HepG2 (cell line): ENCODE data around the gene ABCG4. TPM values are rescaled to one million over a fixed set of nuclear protein-coding genes. Genes with fewer than 3 reads are reported as not detected.

Experiments
- CBX1 ChIP-seq: IDR thresholded peaks from one replicate; pipeline ENCODE4 v1.6.1; 2016; ENCODE audit warnings: antibody characterized with exemption, low read depth
- GPN1 ChIP-seq: sonication (generic); formaldehyde crosslinking; IDR thresholded peaks from 2 replicates; pipeline ENCODE4 v1.5.1; 2020; ENCODE audit warnings: missing genetic modification reagents, borderline replicate concordance
- ISL2 ChIP-seq: sonication (generic); formaldehyde crosslinking; IDR thresholded peaks from 2 replicates; pipeline ENCODE4 v1.5.0; 2020; ENCODE audit warnings: missing genetic modification reagents
- KLF9 ChIP-seq: IDR thresholded peaks from 2 replicates; pipeline ENCODE4 v1.6.1; 2016; ENCODE audit warnings: low read depth
- MEF2D ChIP-seq: sonication (generic); formaldehyde crosslinking; IDR thresholded peaks from 2 replicates; pipeline ENCODE4 v1.5.1; 2020; ENCODE audit warnings: mild to moderate bottlenecking, missing genetic modification reagents
- NFE2L2 ChIP-seq: fragments of 150-350 bp; IDR thresholded peaks from 2 replicates; pipeline ENCODE4 v1.6.1; 2014; ENCODE audit warnings: low read length
- NFKB2 ChIP-seq: sonication (generic); formaldehyde crosslinking; IDR thresholded peaks from 2 replicates; pipeline ENCODE4 v1.4.0; 2020; ENCODE audit warnings: missing genetic modification reagents, borderline replicate concordance
- PATZ1 ChIP-seq: sonication (generic); formaldehyde crosslinking; IDR thresholded peaks from 2 replicates; pipeline ENCODE4 v1.4.0; 2020; ENCODE audit warnings: missing genetic modification reagents
- SMARCE1 ChIP-seq: fragments of 450-650 bp; IDR thresholded peaks from 2 replicates; pipeline ENCODE4 v1.6.1; 2017; ENCODE audit warnings: borderline replicate concordance
- SRSF4 ChIP-seq: fragments of 200-400 bp; formaldehyde crosslinking; IDR thresholded peaks from one replicate; pipeline ENCODE4 v1.6.1; 2018; ENCODE audit warnings: mild to moderate bottlenecking, low read depth, low read length, moderate library complexity; ENCODE audit not compliant: poor library complexity, severe bottlenecking
- ZFYVE20 ChIP-seq: sonication (generic); formaldehyde crosslinking; IDR thresholded peaks from 2 replicates; pipeline ENCODE4 v1.8.0; 2023; ENCODE audit warnings: low read depth, mild to moderate bottlenecking, moderate library complexity, missing genetic modification reagents, borderline replicate concordance
- ZNF549 ChIP-seq: sonication (generic); formaldehyde crosslinking; IDR thresholded peaks from 2 replicates; pipeline ENCODE4 v1.5.0; 2020; ENCODE audit warnings: missing genetic modification reagents
- ZNF572 ChIP-seq: sonication (generic); formaldehyde crosslinking; IDR thresholded peaks from 2 replicates; pipeline ENCODE4 v1.5.1; 2020; ENCODE audit warnings: mild to moderate bottlenecking, missing genetic modification reagents
- polyA plus RNA-seq, 8 experiments: library from polyadenylated mRNA; depleted of rRNA in 3 of 8; stranded (reverse) in 7 of 8; unstranded in 1 of 8; fragments of >200 nt; fragmentation: Illumina TruSeq in 4 of 8; extraction: Trizol in 4 of 8; gene quantifications; 2 replicates each; pipeline versions ENCODE4 v1.2.1 to v1.2.3, GENCODE V29; 2011 to 2016; ENCODE audit warnings: low read depth in 4 of 8, missing spikeins in 1 of 8, mixed read lengths in 1 of 8; ENCODE audit not compliant: insufficient read depth in 1 of 8
- total RNA-seq, 5 experiments: library from RNA; depleted of rRNA; stranded (reverse); fragments of >200 nt; fragmentation: Illumina TruSeq; extraction: Trizol; gene quantifications; 2 replicates each; pipeline ENCODE4 v1.2.3, GENCODE V29; 2016; ENCODE audit warnings: low read depth in 1 of 5
- TF ChIP-seq, protein P1 (sequence below): sonication (generic); formaldehyde crosslinking; IDR thresholded peaks from 2 replicates; pipeline ENCODE4 v1.4.0; 2020; ENCODE audit warnings: mild to moderate bottlenecking, missing genetic modification reagents
- TF ChIP-seq, protein P2 (sequence below): sonication (generic); formaldehyde crosslinking; IDR thresholded peaks from 2 replicates; pipeline ENCODE4 v1.5.0; 2020; ENCODE audit warnings: mild to moderate bottlenecking, missing genetic modification reagents
- TF ChIP-seq, protein P3 (sequence below): sonication (generic); formaldehyde crosslinking; IDR thresholded peaks from 2 replicates; pipeline ENCODE4 v1.5.1; 2020; ENCODE audit warnings: missing genetic modification reagents, mild to moderate bottlenecking, borderline replicate concordance
- TF ChIP-seq, protein P4 (sequence below): sonication (generic); formaldehyde crosslinking; IDR thresholded peaks from 2 replicates; pipeline ENCODE4 v1.4.0; 2020; ENCODE audit warnings: missing genetic modification reagents
- TF ChIP-seq, protein P5 (sequence below): sonication (generic); formaldehyde crosslinking; IDR thresholded peaks from 2 replicates; pipeline ENCODE4 v1.8.0; 2022; ENCODE audit warnings: mild to moderate bottlenecking, missing genetic modification reagents; ENCODE audit not compliant: insufficient replicate concordance

Gene ABCG4
- total and polyA plus RNA-seq, 2 of the 13 experiments (the other 11 are each of a cell fraction or from before 2014, with no cell fraction given): not detected

GRCh38 chr11:119168471-119169281 lies 19.8 kb downstream of the ABCG4 start, which contains the start of gene NLRX1 (continued):
- TF ChIP-seq, protein P1, sequence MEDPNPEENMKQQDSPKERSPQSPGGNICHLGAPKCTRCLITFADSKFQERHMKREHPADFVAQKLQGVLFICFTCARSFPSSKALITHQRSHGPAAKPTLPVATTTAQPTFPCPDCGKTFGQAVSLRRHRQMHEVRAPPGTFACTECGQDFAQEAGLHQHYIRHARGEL (CRISPR knock-in tag): no peak
- TF ChIP-seq MEF2D (CRISPR knock-in tag) (no peak), NFE2L2 (no peak), SRSF4 (no peak), NFKB2 (CRISPR knock-in tag) (no peak; the same call in 1 of the 2 replicates), ZFYVE20 (CRISPR knock-in tag) (0 out of 2 replicates have a peak, but pooled peaks have one; percentile 32), ISL2 (CRISPR knock-in tag) (peak; percentile 3; the same call in 1 of the 2 replicates), ZNF572 (CRISPR knock-in tag) (no peak), CBX1 (peak; percentile 87), GPN1 (CRISPR knock-in tag) (no peak), KLF9 (no peak), ZNF549 (no peak), PATZ1 (CRISPR knock-in tag) (peak; percentile 81), SMARCE1 (no peak)
- TF ChIP-seq, protein P2, sequence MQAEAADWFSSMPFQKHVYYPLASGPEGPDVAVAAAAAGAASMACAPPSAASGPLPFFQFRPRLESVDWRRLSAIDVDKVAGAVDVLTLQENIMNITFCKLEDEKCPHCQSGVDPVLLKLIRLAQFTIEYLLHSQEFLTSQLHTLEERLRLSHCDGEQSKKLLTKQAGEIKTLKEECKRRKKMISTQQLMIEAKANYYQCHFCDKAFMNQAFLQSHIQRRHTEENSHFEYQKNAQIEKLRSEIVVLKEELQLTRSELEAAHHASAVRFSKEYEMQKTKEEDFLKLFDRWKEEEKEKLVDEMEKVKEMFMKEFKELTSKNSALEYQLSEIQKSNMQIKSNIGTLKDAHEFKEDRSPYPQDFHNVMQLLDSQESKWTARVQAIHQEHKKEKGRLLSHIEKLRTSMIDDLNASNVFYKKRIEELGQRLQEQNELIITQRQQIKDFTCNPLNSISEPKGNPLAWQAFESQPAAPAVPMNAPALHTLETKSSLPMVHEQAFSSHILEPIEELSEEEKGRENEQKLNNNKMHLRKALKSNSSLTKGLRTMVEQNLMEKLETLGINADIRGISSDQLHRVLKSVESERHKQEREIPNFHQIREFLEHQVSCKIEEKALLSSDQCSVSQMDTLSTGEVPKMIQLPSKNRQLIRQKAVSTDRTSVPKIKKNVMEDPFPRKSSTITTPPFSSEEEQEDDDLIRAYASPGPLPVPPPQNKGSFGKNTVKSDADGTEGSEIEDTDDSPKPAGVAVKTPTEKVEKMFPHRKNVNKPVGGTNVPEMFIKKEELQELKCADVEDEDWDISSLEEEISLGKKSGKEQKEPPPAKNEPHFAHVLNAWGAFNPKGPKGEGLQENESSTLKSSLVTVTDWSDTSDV (CRISPR knock-in tag): no peak
- TF ChIP-seq, protein P3, sequence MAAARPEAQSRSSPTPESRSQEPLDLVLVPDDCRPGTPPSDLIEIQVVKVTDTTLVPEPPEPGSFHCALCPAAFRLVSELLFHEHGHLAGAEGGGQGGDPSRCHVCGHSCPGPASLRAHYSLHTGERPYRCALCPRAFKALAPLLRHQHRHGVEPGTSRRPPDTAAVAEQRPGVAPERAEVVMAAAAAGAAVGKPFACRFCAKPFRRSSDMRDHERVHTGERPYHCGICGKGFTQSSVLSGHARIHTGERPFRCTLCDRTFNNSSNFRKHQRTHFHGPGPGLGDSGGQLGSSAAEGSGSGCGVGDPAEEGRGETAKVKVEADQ: no peak
- TF ChIP-seq, protein P4, sequence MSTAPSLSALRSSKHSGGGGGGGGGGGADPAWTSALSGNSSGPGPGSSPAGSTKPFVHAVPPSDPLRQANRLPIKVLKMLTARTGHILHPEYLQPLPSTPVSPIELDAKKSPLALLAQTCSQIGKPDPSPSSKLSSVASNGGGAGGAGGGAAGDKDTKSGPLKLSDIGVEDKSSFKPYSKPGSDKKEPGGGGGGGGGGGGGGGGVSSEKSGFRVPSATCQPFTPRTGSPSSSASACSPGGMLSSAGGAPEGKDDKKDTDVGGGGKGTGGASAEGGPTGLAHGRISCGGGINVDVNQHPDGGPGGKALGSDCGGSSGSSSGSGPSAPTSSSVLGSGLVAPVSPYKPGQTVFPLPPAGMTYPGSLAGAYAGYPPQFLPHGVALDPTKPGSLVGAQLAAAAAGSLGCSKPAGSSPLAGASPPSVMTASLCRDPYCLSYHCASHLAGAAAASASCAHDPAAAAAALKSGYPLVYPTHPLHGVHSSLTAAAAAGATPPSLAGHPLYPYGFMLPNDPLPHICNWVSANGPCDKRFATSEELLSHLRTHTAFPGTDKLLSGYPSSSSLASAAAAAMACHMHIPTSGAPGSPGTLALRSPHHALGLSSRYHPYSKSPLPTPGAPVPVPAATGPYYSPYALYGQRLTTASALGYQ (CRISPR knock-in tag): no peak
- TF ChIP-seq, protein P5, sequence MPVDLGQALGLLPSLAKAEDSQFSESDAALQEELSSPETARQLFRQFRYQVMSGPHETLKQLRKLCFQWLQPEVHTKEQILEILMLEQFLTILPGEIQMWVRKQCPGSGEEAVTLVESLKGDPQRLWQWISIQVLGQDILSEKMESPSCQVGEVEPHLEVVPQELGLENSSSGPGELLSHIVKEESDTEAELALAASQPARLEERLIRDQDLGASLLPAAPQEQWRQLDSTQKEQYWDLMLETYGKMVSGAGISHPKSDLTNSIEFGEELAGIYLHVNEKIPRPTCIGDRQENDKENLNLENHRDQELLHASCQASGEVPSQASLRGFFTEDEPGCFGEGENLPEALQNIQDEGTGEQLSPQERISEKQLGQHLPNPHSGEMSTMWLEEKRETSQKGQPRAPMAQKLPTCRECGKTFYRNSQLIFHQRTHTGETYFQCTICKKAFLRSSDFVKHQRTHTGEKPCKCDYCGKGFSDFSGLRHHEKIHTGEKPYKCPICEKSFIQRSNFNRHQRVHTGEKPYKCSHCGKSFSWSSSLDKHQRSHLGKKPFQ: no peak
